NCI-H146 (cell line): Measurements from ENCODE around the gene PHF23.

Source experiments
- DNase-seq: peaks from one replicate; lab custom pipeline; 2025; lab: John Stamatoyannopoulos, UW

PHF23 gene

DNA sequence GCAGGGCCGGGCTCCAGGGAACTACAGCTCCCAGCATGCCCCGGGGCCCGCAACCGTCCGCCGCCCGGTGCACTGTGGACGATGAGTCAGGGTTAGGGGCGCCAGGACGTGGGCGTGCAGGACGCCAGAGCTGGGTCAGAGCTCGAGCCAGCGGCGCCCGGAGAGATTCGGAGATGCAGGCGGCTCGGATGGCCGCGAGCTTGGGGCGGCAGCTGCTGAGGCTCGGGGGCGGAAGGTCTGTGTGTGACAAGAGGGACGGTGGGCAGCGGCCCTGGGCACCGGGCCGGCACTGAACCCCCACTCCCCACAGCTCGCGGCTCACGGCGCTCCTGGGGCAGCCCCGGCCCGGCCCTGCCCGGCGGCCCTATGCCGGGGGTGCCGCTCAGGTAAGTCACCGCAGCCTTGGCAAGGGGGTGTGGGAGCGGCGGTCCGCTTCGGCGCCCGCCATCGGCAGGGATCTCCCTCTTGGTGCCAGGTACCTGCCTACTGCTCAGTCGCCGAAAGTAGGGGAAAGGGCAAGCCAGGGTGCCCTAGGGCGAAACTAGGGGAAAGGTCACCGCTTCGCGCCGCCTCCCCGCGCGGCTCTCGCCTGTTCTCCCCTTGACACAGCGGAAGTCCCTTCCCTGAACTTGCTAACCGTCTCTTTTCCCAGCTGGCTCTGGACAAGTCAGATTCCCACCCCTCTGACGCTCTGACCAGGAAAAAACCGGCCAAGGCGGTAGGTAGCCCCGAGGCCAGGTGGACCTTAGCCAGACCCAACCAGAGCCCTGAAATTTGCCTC lies 19.3 kb downstream of the PHF23 start, which contains the start of the genes ACADVL and DLG4:
ACADVL (plus strand) TSS at position 127 of the 781 bp plus-strand sequence; CDS start at position 174, 47 bp downstream.
DLG4 (minus strand) TSS at position 25 of the 781 bp plus-strand sequence.
- DNase-seq = peak; percentile 72

GRCh38 chr17:7219229-7219811 lies 19.9 kb downstream of the PHF23 start:
- DNase-seq = no peak

- DNase-seq = no peak
These were observed 20.5 kb downstream of the PHF23 start for GRCh38 chr17:7218758-7219157.

GRCh38 chr17:7218166-7218565 lies 21.1 kb downstream of the PHF23 start:
- DNase-seq = no peak

DNA sequence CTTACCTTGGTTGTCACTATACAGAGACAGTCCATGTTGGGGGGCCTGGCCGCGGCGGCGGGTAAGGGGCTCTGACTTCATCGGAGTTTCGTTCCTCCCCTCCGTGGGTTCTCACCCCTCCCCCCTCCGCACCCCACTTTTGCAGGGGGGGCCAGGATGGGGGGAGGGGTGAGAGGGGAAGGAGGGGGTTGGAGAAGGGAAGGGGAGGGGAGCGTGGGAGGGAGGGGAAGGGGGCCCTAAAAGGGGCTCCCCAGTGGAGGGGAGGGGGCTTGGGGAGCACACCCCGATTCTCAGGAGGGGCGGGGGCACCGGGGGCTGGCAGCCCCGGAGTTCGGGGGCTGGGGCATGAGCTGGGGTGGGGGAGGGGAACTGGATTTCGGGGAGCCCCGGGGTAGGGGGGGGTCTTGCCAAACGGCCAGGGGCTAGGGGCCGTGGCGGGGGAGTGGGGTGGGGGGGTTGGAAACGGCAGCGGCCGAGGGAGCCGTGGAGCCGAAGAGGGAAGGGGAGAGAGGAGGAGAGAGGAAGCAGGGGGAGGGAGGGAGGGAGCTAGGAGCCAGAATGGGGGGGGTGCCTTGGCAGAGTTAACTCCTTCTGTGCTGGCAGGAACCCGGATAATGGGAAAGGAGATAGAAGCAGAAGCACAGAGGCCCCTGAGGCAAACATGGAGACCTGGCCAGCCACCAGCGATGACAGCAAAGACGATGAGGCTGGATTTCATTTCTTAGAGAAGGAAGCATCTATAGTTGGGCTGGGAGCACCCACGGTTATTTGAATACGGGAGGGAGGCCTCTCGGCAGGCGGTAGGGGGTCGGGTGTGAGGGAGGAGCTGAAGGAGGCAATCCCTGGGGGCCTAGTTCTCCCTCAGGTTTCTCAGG lies 21.9 kb downstream of the PHF23 start:
- DNase-seq = peak; percentile 51

DNA sequence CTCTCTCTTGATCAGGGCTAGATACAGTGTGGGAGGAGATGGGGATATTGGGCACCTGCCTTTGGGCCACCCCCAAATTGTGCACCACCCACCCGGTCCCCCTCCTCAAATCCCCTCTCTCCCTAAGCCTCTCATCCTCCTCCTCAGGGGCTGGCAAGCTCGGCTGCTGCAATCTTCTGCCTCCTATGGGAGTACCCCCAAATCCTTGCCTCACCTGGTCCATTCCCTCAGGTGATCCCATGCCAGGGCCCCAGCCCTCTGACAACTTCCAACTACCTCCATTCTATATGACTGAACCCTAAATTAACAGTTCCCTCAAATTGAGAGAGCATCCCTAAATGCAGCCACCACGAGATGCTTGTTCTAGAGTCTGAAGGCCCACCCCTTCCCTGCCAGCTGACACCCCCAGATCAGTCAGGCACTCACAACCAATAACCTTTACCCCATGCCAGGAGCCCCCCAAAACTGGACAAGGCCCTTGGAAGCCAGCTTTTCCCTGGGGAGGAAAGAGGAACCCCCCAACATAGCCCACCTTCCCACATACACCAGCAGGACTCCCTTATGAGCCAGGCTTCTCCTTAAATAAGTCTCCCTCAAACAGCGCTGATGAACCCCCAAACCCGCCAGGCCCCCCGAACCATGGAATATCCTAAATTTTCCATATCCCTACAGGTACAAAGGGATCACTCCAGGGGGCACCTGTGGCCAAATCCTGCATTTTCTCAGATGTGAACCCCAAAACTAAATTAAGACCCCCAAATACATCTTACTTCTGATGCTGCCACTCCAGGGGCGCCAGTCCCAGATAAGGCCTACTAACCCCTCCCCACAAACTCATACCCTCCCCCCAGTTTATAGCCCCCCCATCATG lies 22.8 kb downstream of the PHF23 start:
- no peak for DNase-seq

GRCh38 chr17:7215652-7216180 lies 23.5 kb downstream of the PHF23 start:
- no peak for DNase-seq

- DNase-seq = no peak
These were observed 24.1 kb downstream of the PHF23 start for GRCh38 chr17:7215136-7215638.

DNA sequence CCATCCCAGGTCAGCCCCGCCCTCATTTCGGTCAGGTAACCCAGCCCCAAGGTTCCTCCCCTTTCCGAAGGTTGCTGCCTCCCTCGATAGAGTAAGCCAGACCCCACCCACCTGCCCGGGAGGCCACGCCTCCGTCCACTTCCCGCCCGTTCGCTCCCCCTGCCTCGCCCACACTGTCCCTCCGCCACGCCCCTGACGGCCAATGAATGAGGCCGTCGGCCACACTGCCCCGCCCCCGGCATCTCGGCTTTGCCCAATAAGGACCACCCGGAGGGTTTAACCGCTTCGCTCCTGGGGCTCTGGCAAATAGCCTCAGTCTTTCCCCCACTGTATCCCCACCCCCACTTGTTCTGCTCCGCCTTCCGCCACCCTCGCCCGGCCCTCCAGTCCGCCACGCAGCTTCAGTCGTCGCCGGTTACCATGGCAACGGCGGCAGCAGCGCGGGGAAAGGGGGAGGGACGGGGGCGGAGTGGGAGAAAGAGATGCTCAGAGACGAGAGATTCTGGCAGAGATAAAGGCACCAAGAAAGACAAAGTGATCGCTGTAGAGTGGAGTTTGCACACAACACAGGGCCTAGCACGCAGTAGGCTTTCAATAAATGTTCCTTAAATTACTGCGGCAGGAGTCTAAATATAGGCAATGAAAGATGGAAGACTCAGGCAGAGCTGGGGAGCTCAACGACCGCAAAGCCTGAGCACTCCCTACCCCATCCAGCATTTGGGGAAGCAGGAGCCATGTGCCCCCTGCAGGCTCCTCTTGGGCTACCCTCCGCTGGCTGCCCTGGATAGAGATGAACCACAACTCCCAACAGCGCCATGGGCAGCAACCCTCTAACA lies 24.7 kb downstream of the PHF23 start:
- DNase-seq = peak; percentile 99

- DNase-seq = peak; percentile 96
These were observed 25.4 kb downstream of the PHF23 start for GRCh38 chr17:7213895-7214299.

- DNase-seq = no peak
These were observed 27.6 kb downstream of the PHF23 start for GRCh38 chr17:7211491-7212273.

- DNase-seq = no peak
These were observed 30.4 kb downstream of the PHF23 start for GRCh38 chr17:7208754-7209460.

GRCh38 chr17:7208027-7208571 lies 31.2 kb downstream of the PHF23 start:
- no peak for DNase-seq

DNA sequence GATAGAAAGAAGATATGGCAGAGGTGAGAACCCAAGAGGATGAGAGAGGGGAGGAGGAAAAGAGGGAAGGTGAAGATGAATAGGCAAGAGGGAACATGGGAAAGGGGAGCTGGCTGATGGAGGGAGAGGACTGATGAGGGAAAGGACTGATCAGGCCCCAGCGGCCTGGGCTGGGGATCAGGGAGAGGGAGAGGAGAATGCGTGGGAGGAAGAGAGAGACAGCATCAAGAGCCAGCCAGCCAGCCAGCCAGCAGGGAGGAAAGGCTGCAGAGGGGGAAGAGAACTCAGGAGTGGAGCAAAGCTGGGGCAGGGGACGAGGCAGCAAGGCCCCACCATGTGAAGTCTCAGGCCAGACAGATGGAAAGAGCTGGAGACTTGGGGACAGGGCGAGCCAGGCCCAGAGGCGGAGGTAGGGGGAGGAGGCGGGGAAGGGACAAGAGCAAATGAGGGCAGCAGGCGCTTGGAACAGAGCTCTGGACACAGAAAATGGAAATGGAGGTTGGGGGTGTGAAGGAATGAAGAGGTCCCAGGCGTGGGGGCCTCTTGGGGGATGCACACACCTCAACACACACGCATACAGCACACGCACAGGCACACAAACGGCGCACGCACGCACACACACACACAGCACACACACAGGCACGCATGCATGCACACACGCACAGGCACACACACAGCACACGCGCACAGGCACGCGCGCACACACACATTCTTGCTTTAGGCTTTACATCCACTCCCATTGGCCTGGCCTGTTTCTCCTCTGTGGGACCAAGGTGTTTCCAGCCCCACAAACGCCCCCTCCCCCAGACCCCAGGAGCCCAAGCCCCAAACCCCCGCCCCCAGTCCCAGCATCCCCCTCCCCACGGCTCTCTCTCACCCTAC lies 31.9 kb downstream of the PHF23 start:
- DNase-seq = no peak

DNA sequence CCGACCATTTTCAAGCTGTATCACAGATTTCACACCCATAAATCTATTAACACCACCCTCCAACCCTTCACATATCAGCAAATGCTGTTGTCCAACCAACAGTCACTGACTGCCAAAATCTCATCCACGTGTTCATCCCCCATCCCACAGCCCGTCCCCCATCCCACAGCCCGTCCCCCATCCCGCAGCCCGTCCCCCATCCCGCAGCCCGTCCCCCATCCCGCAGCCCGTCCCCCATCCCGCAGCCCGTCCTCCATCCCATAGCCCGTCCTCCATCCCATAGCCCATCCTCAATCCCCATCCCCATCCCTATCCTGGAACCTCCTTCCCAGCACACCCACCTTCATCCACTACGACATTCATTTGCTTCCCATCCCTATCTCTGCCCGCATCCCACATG lies 33.7 kb downstream of the PHF23 start:
- DNase-seq = no peak

GRCh38 chr17:7204828-7205461 lies 34.3 kb downstream of the PHF23 start:
- peak; percentile 97 for DNase-seq

GRCh38 chr17:7204336-7204735 lies 34.9 kb downstream of the PHF23 start:
- no peak for DNase-seq
